Ishikawa (cell line): Measurements from ENCODE around the gene ADAMTSL1.

Experiments
- CEBPB ChIP-seq: IDR thresholded peaks from 2 replicates; pipeline ENCODE4 v1.6.1; 2012
- CREB1 ChIP-seq: IDR thresholded peaks from 2 replicates; pipeline ENCODE4 v1.6.1; 2012; ENCODE audit warnings: low read depth
- EGR1 ChIP-seq: IDR thresholded peaks from 2 replicates; pipeline ENCODE4 v1.6.1; 2012
- EP300 ChIP-seq: IDR thresholded peaks from 2 replicates; pipeline ENCODE4 v1.6.1; 2012; ENCODE audit warnings: borderline replicate concordance
- FOXM1 ChIP-seq: IDR thresholded peaks from 2 replicates; pipeline ENCODE4 v1.6.1; 2012; ENCODE audit warnings: low read depth, borderline replicate concordance
- MAX ChIP-seq: IDR thresholded peaks from 2 replicates; pipeline ENCODE4 v1.6.1; 2012
- NFIC ChIP-seq: IDR thresholded peaks from 2 replicates; pipeline ENCODE4 v1.6.1; 2012
- RAD21 ChIP-seq: IDR thresholded peaks from 2 replicates; pipeline ENCODE4 v1.6.1; 2012; ENCODE audit warnings: low read depth
- REST ChIP-seq: IDR thresholded peaks from 2 replicates; pipeline ENCODE4 v1.6.1; 2012; ENCODE audit warnings: low read depth, mild to moderate bottlenecking
- TAF1 ChIP-seq: IDR thresholded peaks from 2 replicates; pipeline ENCODE4 v1.6.1; 2012; ENCODE audit warnings: low read depth, mild to moderate bottlenecking
- TCF12 ChIP-seq: IDR thresholded peaks from 2 replicates; pipeline ENCODE4 v1.6.1; 2012; ENCODE audit warnings: low read depth
- TEAD4 ChIP-seq: IDR thresholded peaks from 2 replicates; pipeline ENCODE4 v1.6.1; 2012
- USF1 ChIP-seq: IDR thresholded peaks from 2 replicates; pipeline ENCODE4 v1.6.1; 2012
- YY1 ChIP-seq: IDR thresholded peaks from 2 replicates; pipeline ENCODE4 v1.6.1; 2012; ENCODE audit warnings: low read depth
- ZBTB7A ChIP-seq: IDR thresholded peaks from 2 replicates; pipeline ENCODE4 v1.6.1; 2012; ENCODE audit warnings: low read depth

ADAMTSL1 gene

GRCh38 chr9:18692268-18692667 lies 218.3 kb downstream of the ADAMTSL1 start:
- no peak for TF ChIP-seq FOXM1

- no peak for TF ChIP-seq EP300
- TF ChIP-seq RAD21, result no peak
- TF ChIP-seq CEBPB, result no peak
- no peak for TF ChIP-seq YY1
- TF ChIP-seq MAX, result no peak
- no peak for TF ChIP-seq FOXM1
- no peak for TF ChIP-seq ZBTB7A
- no peak for TF ChIP-seq EGR1
- no peak for TF ChIP-seq NFIC
- no peak for TF ChIP-seq CREB1
- TF ChIP-seq TCF12, result no peak
- no peak for TF ChIP-seq TEAD4
- no peak for TF ChIP-seq REST
- no peak for TF ChIP-seq TAF1
- no peak for TF ChIP-seq USF1
These were observed 219.0 kb downstream of the ADAMTSL1 start for GRCh38 chr9:18692962-18693361.

GRCh38 chr9:18694959-18695668 lies 221.2 kb downstream of the ADAMTSL1 start:
- TF ChIP-seq REST, result no peak
- no peak for TF ChIP-seq CEBPB
- TF ChIP-seq MAX, result no peak
- TF ChIP-seq TCF12, result no peak
- no peak for TF ChIP-seq EP300
- no peak for TF ChIP-seq ZBTB7A
- no peak for TF ChIP-seq RAD21
- no peak for TF ChIP-seq USF1
- no peak for TF ChIP-seq EGR1
- no peak for TF ChIP-seq TAF1
- TF ChIP-seq CREB1, result no peak
- TF ChIP-seq YY1, result no peak
- TF ChIP-seq FOXM1, result no peak
- no peak for TF ChIP-seq TEAD4
- no peak for TF ChIP-seq NFIC

- TF ChIP-seq RAD21, result no peak
- no peak for TF ChIP-seq EGR1
- no peak for TF ChIP-seq YY1
- no peak for TF ChIP-seq MAX
- no peak for TF ChIP-seq CREB1
- no peak for TF ChIP-seq TCF12
- no peak for TF ChIP-seq ZBTB7A
- no peak for TF ChIP-seq NFIC
- no peak for TF ChIP-seq TAF1
- TF ChIP-seq USF1, result no peak
- no peak for TF ChIP-seq FOXM1
- no peak for TF ChIP-seq TEAD4
- TF ChIP-seq CEBPB, result no peak
- TF ChIP-seq EP300, result no peak
These were observed 225.0 kb downstream of the ADAMTSL1 start for GRCh38 chr9:18698992-18699391.

- TF ChIP-seq RAD21, result no peak
- no peak for TF ChIP-seq NFIC
- TF ChIP-seq TEAD4, result no peak
- no peak for TF ChIP-seq MAX
These were observed 225.8 kb downstream of the ADAMTSL1 start for GRCh38 chr9:18699764-18700163.
